HG02884 (cell line): ENCODE measurements around the gene WASHC2A.
"Not testable (repeated sequence)": the region's sequence is repeated elsewhere in the genome, so short reads cannot be mapped to it uniquely, and the experiment has no call there.

Experiments used
- ATAC-seq: cut with Tn5 transposase; IDR thresholded peaks from one replicate; pipeline ENCODE4 v1.9.1; 2021; ENCODE audit warnings: mild to moderate bottlenecking, moderate library complexity; ENCODE audit not compliant: unreplicated experiment

The WASHC2A gene

DNA sequence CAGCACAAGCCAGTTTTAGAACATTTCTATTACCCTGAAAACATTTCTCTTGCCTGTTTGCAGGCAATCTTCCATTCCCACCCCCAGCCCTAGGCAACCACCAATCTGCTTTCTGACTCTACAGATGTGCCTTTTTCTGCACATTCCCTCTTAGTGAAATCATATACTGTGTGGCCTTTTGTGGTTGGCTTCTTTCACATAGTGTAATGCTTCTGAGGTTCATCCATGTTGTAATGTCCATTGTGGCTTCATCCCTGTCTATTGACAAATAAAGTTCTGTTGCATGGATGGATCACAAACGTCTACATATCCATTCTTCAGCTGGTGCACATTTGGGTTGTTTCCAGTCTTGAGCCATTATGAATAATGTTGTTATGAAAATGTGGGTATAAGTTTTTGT lies 77.8 kb downstream of the WASHC2A start:
- not testable (repeated sequence) for ATAC-seq

DNA sequence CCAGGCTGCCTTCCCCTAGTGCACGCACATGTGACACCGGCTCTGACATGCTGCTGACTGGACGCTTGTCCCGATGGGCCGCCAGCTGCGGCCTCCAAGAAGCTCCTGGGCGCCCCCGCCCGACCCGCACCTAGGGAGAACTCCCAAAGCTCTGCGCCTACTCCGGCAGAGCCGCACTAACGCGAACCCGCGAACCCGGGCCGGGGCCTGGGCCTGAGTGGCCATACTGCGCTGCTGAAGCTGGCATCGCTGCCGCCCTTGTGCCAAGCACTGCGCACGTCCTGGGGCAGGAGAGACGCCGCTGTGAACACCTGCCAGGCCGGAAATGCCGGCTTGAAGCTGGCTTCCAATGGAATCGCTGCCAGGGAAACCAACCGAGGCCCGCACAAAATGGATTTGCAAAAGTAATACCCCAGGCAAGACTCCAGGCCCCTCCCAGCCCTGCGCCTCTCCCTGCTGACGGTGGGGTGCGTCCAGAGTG lies 85.1 kb downstream of the WASHC2A start:
- ATAC-seq, result no peak

DNA sequence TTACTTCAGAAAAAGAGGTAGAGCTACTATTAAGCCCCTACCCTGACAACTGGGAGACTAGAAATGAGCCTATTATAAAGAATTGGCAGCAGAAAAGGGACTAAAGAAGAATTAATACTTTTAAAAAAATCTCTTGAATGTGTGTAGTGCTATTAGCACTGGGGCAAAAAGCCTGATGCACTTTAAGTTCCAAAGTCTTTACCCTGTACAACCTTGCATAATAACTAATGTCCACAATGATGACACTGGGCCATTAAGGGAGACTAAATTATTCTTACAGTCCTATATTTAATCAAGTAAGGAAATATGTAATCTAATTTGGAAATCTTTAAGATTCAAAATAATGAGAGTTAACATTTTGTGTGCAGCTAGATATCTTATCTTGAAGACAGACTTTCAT lies 90.1 kb downstream of the WASHC2A start:
- ATAC-seq, result not testable (repeated sequence)

DNA sequence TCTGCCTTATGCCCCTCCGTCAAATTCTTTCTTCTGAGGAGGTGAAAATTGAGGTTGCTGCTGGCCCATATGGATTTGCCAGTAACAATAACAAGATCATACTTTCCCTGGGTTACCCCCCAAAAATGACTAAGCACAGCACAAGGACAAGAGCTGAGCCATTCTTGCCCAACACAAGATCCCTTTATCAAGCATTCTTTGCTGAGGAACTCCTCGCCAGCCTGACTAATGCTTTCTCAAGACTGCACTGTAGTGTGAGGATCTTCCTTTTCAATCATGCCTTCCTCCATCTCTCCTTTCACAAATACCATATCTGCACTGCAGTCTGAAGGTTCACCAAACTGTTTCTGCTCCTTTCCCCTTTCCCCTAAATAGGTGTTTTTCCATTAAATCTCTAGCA lies 92.1 kb downstream of the WASHC2A start:
- ATAC-seq, result not testable (repeated sequence)

DNA sequence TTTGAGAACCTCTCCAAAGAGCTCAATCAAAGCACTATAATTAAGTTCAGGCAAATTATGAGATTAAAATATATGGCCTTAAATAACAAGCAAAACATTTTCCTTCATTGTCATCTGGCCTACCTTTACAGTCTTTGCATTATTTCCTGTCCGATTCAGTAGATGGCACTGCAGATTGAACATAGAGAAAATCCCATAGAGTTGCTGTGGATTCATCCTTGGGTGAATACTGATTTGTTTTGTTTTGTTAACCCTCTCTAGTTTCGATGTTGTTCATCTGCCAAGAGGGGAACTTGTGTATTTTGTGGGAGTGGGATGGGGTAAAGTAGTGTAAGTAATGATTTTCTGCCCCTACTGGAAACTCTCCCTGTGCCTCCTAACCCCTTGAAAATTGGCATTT lies 97.3 kb downstream of the WASHC2A start:
- ATAC-seq, result not testable (repeated sequence)

DNA sequence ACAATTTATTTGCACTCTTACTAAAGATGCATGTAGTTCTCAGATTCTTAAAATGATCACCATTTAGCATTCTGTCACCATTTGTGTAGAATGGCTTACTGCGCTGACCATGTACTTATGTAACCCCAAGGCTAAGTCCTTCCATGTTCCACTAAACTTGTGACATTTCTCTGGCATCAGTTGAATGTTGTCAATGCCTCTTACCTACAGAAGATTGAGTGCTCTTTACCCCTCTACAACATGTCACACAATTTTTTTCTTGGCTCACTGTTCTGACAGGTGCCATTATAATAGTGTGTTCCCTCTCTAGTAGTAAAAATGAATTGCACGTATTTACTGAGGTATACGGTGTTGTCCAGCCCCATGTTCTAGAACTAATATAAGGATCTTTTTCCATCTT lies 100.1 kb downstream of the WASHC2A start:
- ATAC-seq, result not testable (repeated sequence)

DNA sequence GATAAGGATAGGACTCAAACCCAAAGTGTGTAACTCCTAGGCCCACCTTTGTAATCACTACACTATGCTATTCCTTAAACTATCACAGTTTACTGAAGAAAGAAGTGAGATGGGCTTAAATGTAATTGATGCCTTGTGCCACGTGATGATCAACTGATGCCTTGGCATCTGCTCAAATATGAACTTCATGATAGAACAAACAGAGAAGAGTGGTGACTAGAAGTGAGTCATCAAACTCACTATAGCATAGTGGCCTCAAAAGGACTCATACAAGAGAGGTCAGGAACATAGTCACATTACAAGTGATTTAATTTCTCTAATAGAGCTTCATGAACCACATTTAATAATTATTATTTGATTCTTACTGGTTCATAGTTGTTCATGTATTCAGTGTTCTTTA lies 101.8 kb downstream of the WASHC2A start:
- ATAC-seq, result not testable (repeated sequence)

DNA sequence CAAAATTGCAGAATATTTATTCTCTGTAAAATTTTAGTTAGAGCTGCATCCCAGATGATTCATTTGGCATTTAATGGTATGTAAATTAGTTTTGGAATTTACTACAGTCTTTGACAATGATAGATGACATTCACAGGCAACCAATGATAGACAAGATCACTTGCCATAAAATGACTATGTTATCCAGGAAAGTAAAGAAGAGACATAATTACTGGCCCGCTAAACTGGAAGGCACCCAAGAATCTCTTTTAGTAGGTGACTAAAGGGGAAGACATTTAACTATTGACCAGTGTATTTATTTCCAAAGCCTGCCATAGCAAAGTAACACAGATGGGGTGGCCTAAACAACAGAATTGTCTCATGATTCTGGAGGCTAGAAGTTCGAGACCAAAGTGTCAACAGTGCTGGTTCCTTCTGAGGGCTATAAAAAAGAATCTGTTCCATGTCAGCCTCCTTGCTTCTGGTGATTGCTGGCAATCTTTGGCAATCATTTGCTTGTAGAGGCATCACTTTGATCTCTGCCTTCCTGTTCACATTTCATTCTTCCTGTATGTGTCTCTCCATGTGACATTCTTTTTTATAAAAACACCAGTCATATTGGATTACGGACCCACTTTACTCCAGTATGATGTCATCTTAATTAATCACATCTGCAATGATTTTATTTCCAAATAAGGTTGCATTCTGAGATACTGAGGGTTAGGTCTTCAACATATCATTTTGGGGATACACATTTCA lies 107.2 kb downstream of the WASHC2A start:
- not testable (repeated sequence) for ATAC-seq
